Small intestine (tissue), 7 donors: ENCODE data around the gene PAX7. TPM values are rescaled to one million over a fixed set of nuclear protein-coding genes. Genes with fewer than 3 reads are reported as not detected.

Experiments
- DNase-seq, 2 donors: peaks; one replicate each; pipeline versions ENCODE4 v3.0.0 to v3.0.0-alpha.2; 2013
- FAIRE-seq: peaks from 2 replicates; lab custom pipeline; 2012; peaks lifted over from hg19 to GRCh38; lab: Jason Lieb, UNC
- H3K27ac ChIP-seq, 3 donors: one replicate each; pipeline ENCODE4 v1.5.1; 2013; ENCODE audit warnings: low read length in 2 of 3, mild to moderate bottlenecking in 2 of 3, control low read depth in 1 of 3, inconsistent platforms in 1 of 3, low read depth in 1 of 3, moderate library complexity in 1 of 3
- H3K27me3 ChIP-seq, 3 donors: one replicate each; pipeline ENCODE4 v1.6.1; 2013; ENCODE audit warnings: low read length in 3 of 3, inconsistent platforms in 1 of 3; ENCODE audit not compliant: control insufficient read depth in 3 of 3, insufficient read depth in 3 of 3
- H3K36me3 ChIP-seq, 3 donors: one replicate each; pipeline ENCODE4 v1.6.1; 2013; ENCODE audit warnings: low read length in 3 of 3, inconsistent platforms in 1 of 3, low read depth in 1 of 3, mild to moderate bottlenecking in 1 of 3, moderate library complexity in 1 of 3; ENCODE audit not compliant: control insufficient read depth in 3 of 3, insufficient read depth in 2 of 3
- H3K4me1 ChIP-seq, 3 donors: one replicate each; pipeline ENCODE4 v1.6.1; 2013; ENCODE audit warnings: low read length in 2 of 3, inconsistent platforms in 1 of 3, low read depth in 1 of 3, mild to moderate bottlenecking in 1 of 3, moderate library complexity in 1 of 3; ENCODE audit not compliant: control insufficient read depth in 3 of 3, insufficient read depth in 2 of 3
- H3K4me3 ChIP-seq, 3 donors: one replicate each; pipeline ENCODE4 v1.5.1; 2013; ENCODE audit warnings: low read length in 3 of 3, control low read depth in 1 of 3, inconsistent platforms in 1 of 3, low read depth in 1 of 3, mild to moderate bottlenecking in 1 of 3, moderate library complexity in 1 of 3
- H3K9me3 ChIP-seq, 2 donors: one replicate each; pipeline ENCODE4 v1.6.1; 2013; ENCODE audit warnings: low read depth in 1 of 2, low read length in 1 of 2; ENCODE audit not compliant: control insufficient read depth in 2 of 2, insufficient read depth in 1 of 2
- WGBS, 3 donors: extraction: QIAGEN DNeasy Blood & Tissue Kit; methylation state at CpG; one replicate each; pipeline ENCODE4 v1.1.7; 2013; 5-methylcytosine and 5-hydroxymethylcytosine counted together
- polyA plus RNA-seq, 4 donors: library from polyadenylated mRNA; stranded (reverse) in 3 of 4; unstranded in 1 of 4; fragments of 200-250 nt in 3 of 4; fragments of 120-200 nt in 1 of 4; gene quantifications; one replicate each; pipeline versions ENCODE4 v1.2.1 to v1.2.3, GENCODE V29; 2013
- donor health status: healthy with polysubstance abuse.
- donor health status: control.
- donor health status: control.
- donor health status: Bipolar disorder and iron deficiency.
- donor health status: healthy.

Gene PAX7
- polyA plus RNA-seq, 4 donors: 0.01 to 0.15 TPM; not detected in 2

DNA sequence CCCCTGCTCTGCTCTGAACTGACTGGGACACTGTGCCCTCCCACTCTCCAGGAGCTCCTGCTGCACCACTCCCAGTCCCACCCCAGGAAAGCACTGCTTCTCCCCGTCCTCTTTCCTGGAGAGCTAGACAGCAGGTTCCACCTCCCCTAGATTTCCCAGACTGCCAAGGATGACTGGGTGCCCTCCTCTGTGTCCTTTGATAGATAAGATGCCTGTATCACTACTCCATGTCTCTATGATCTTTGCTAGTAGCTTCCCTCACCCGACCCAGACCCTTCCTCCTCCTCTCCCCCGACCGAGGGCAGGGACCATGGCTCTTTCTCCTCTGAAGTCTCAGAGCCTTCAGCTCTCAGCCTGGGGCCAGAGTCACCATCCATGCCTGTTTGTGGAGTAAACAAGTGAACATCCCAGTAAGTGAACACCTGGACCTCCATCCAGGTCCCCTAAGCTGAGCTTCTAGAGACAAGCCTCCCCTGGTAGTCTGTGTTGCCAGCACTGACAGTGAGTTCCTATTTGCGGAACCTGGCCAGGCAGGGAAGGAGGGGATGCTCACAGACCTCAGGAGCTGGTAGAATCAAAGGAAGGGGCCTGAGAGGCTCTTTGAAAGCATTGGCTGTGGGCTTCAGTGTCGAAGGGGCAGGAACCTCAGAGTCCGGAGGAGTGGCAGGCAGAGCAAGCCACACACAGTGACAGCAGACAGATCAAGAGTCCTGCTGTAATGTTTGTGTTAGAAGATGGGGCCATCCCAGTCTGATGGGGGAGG lies 104.0 kb downstream of the PAX7 start:
- Histone ChIP-seq H3K27me3 (peaks cover 0 to 13% (median 5%) of the 10 kb centered on the region in 3 donors), H3K36me3 (no peaks in the 10 kb centered on the region), H3K4me1 (no peaks in the 10 kb centered on the region), H3K4me3 (no peak overlapping the region), H3K9me3 (no peaks in the 10 kb centered on the region), H3K27ac (no peak overlapping the region)
- no peak for DNase-seq
- 50 to 60% (median 50%) methylated on average over 7 of the region's 7 CpGs for WGBS, 3 donors
- no peak for FAIRE-seq

DNA sequence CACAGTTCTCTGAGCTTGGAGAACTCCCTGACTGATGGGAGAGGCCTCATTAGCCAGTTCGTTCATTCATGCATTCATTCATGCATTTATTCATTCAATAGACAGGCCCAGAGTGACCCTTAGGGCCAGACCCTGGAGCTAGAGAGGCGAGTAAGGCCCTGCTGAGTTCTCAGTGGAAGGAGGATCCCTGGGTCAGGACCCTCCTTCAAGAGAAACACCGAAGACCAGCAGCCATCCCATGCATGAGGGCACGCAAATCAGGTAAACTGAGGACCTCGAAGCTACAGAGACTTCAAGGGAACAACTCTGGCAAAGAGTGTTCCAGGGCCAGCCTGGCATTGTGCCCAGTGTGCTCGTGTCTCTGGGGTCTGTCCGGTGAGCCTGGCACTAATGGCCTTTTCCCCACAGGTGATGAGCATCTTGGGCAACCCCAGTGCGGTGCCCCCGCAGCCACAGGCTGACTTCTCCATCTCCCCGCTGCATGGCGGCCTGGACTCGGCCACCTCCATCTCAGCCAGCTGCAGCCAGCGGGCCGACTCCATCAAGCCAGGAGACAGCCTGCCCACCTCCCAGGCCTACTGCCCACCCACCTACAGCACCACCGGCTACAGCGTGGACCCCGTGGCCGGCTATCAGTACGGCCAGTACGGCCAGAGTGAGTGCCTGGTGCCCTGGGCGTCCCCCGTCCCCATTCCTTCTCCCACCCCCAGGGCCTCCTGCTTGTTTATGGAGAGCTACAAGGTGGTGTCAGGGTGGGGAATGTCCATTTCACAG lies 104.8 kb downstream of the PAX7 start:
- Histone ChIP-seq H3K27ac (no peak overlapping the region), H3K4me1 (no peaks in the 10 kb centered on the region), H3K36me3 (no peaks in the 10 kb centered on the region), H3K4me3 (no peak overlapping the region), H3K9me3 (no peaks in the 10 kb centered on the region), H3K27me3 (peaks cover 0 to 10% (median 3%) of the 10 kb centered on the region in 3 donors)
- 83 to 85% (median 84%) methylated on average over 22 of the region's 22 CpGs for WGBS, 3 donors
- FAIRE-seq (no peak), DNase-seq (no peak)

DNA sequence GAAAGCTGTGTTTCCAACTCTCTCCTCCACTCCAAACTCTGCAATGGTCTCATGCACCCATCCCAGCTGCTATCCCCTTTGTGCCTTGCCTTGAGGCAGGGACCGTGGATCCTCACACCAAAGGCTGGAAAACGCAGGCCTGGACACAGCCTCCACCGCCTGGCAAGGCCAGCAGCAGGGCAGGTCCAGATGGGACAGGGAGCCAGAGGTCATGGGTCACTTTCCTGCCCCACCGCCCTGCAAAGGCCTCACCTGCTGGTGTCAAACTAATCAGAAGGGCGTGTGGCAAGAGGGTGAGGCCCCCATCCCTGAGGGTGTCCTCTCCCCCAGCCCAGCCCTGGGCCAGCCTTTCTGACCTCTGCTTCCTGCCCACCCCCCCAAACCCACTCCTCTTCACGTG lies 106.3 kb downstream of the PAX7 start:
- FAIRE-seq: no peak
- peaks cover 0 to 3% (median 2%) of the 10 kb centered on the region in 3 donors for H3K27me3 ChIP-seq
- WGBS, 3 donors: 41 to 61% (median 44%) methylated on average over 5 to 6 of the region's 6 CpGs

DNA sequence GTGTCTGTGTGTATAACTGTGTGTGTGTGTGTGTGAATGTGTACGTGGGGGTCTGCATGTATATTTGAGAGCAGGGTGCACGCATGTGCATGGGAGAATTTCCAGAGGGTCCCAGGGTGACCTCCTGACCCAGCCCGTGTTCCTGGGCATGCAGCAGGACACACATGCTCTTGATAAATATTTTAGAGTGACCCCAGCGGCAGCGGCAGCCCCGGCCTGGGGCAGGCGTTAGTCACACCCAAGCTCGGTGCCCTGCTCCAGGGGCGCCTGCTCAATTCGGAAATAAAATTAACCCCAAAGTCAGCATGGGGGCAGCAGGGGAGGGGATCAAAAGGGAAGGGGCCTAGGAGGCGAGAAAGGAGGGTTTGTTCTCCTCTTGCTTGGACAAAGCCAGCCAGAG lies 107.5 kb downstream of the PAX7 start:
- FAIRE-seq: no peak
- 53 to 56% (median 55%) methylated on average over 11 of the region's 11 CpGs for WGBS, 3 donors
- no peak for DNase-seq
- H3K36me3 ChIP-seq: no peaks in the 10 kb centered on the region
- H3K9me3 ChIP-seq: no peaks in the 10 kb centered on the region
- H3K27me3 ChIP-seq: peaks cover 0 to 3% (median 2%) of the 10 kb centered on the region in 3 donors
- no peak overlapping the region for H3K4me3 ChIP-seq
- H3K27ac ChIP-seq: no peak overlapping the region
- no peaks in the 10 kb centered on the region for H3K4me1 ChIP-seq

More for the DNA sequence above, 106.3 kb downstream of the PAX7 start:
- no peak overlapping the region for H3K4me3 ChIP-seq
- no peak for DNase-seq
- no peaks in the 10 kb centered on the region for H3K36me3 ChIP-seq
- H3K9me3 ChIP-seq: no peaks in the 10 kb centered on the region
- no peak overlapping the region for H3K27ac ChIP-seq
- H3K4me1 ChIP-seq: no peaks in the 10 kb centered on the region

DNA sequence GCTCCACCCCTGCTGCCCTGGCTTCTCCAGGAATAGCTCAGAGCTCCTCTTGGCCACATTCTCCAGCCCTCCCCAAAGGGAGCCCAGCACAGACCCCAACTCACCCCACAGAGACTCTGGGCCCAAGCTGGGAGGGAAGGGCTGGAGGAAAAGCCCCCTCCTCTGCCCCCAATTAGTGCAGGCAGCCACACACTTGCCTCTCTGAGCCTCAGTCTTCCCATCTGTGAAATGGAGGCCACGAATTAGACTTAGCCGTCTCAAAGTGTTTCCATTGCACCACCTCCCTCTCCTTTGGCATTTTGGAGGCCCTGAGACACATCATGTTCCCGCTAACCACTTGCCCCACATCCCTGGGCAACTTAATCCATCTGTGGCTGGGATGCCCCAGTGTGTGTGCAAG lies 108.0 kb downstream of the PAX7 start:
- H3K27me3 ChIP-seq: peaks cover 0 to 3% (median 2%) of the 10 kb centered on the region in 3 donors
- H3K4me1 ChIP-seq: no peaks in the 10 kb centered on the region
- H3K36me3 ChIP-seq: no peaks in the 10 kb centered on the region
- H3K9me3 ChIP-seq: no peaks in the 10 kb centered on the region
- no peak for DNase-seq
- WGBS, 3 donors: 74 to 85% (median 75%) methylated on average over 3 of the region's 3 CpGs
- H3K27ac ChIP-seq: no peak overlapping the region
- no peak overlapping the region for H3K4me3 ChIP-seq
- no peak for FAIRE-seq

DNA sequence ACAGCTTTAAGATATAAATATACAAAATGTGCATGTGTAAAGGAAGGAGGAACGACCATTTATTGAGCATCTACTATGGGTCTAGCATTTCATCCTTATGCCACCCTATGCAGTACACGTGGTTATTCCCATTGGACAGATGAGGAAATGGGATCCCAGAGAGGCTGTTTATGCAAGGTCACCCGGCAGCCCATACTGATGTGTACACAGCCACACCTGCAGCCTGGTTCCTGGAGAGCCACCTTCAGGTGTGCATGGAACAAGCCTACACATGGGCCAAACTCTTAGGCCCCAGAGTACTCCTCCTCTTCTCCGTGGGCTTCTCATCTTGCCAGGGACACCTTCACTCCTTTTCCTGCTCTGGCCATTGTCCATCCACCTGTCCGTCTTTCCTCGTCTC lies 108.8 kb downstream of the PAX7 start:
- no peak for DNase-seq
- Histone ChIP-seq H3K27ac (no peak overlapping the region), H3K27me3 (peaks cover 0 to 2% (median under 1%) of the 10 kb centered on the region in 3 donors), H3K4me1 (no peaks in the 10 kb centered on the region), H3K36me3 (no peaks in the 10 kb centered on the region), H3K9me3 (no peaks in the 10 kb centered on the region), H3K4me3 (no peak overlapping the region)
- WGBS, 3 donors: 46 to 65% (median 59%) methylated on average over 6 of the region's 6 CpGs
- FAIRE-seq: no peak

DNA sequence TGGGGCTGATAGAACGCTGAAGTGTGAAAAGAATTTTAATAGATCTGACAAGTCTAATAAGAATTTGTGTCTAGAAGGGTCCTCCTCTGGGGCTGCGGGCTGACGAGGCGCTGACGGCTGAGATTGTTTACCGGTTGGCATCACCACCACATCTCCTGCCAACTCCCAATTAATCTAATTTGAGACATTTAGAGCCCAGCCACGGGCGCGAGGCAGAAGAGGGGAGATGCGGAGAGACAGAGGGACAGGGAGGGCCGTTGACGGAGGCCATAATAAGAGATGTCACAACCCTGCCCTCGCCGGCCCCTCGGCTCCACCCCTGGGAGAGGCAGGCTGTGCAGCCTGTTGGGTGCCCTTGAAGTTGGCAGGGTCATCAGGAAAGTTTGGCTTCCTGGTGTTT lies 109.3 kb downstream of the PAX7 start:
- FAIRE-seq (no peak), DNase-seq (no peak)
- 77 to 84% (median 83%) methylated on average over 15 of the region's 15 CpGs for WGBS, 3 donors
- peaks cover 0 to 2% (median 0%) of the 10 kb centered on the region in 3 donors for H3K27me3 ChIP-seq
- H3K36me3 ChIP-seq: no peaks in the 10 kb centered on the region
- no peak overlapping the region for H3K27ac ChIP-seq
- H3K4me3 ChIP-seq: no peak overlapping the region
- H3K9me3 ChIP-seq: no peaks in the 10 kb centered on the region
- H3K4me1 ChIP-seq: no peaks in the 10 kb centered on the region

DNA sequence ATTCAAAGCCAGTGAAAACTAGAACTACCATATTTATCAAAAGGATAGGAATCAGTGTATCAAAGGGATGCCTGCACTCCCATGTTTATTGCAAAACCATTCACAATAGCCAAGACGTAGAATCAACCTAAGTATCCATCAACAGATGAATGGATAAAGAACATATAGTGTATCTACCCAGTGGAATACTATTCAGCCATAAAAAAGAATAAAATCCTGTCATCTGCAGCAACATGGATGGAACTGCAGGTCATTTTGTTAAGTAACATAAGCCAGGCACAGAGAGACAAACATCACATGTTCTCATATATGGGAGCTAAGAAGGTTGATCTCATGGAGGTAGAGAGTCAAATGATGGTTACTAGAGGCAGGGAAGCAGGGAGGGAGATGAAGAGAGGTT lies 110.0 kb downstream of the PAX7 start:
- H3K9me3 ChIP-seq: no peaks in the 10 kb centered on the region
- H3K4me3 ChIP-seq: no peak overlapping the region
- WGBS, 3 donors: 69 to 75% (median 71%) methylated on average over 1 of the region's 1 CpG
- H3K36me3 ChIP-seq: no peaks in the 10 kb centered on the region
- no peaks in the 10 kb centered on the region for H3K4me1 ChIP-seq
- H3K27ac ChIP-seq: no peak overlapping the region
- peaks cover 0 to 2% (median 0%) of the 10 kb centered on the region in 3 donors for H3K27me3 ChIP-seq
- DNase-seq (no peak), FAIRE-seq (no peak)
